HepG2 (cell line): Measurements from ENCODE around the gene MEGF6. TPM values are rescaled to one million over a fixed set of nuclear protein-coding genes. Genes with fewer than 3 reads are reported as not detected.
A peak's percentile ranks its signal among the peaks of the same experiment; 100 is the strongest.

Experiments used
- ATAC-seq: fragments of 200-7000 bp; cut with Tn5 transposase; 3 replicates; pipeline ENCODE4 v1.9.1; 2020; ENCODE audit warnings: mild to moderate bottlenecking, moderate library complexity
- BruUV-seq: library from RNA; stranded (reverse); fragments of 400-500 nt; replicated peaks from 2 replicates; lab custom pipeline; 2021; lab: Mats Ljungman, UMichigan
- CTCF ChIA-PET: fragments of 300-600 bp; formaldehyde crosslinking; extraction: SDS; loops from one replicate; lab custom pipeline; 2021; ENCODE audit warnings: low total read pairs, inconsistent platforms, low intra/inter-chr PET ratio; lab: Yijun Ruan, JAX
- POLR2A ChIA-PET: fragments of 350-600 bp; sonication (Branson Sonifier 250); formaldehyde crosslinking; loops from one replicate; lab custom pipeline; 2020; ENCODE audit warnings: antibody characterized with exemption, inconsistent platforms; lab: Yijun Ruan, JAX
- DNase-seq: peaks from one replicate; pipeline ENCODE4 v3.0.0-alpha.2; 2015; ENCODE audit warnings: low spot score
- FAIRE-seq: peaks from 3 replicates; lab custom pipeline; 2011; peaks lifted over from hg19 to GRCh38; lab: Jason Lieb, UNC
- H2AFZ ChIP-seq: one replicate; pipeline ENCODE4 v1.6.1; 2011; ENCODE audit warnings: low read length, inconsistent platforms
- H3K27ac ChIP-seq: fragments of 300-600 bp; 3 replicates; pipeline ENCODE4 v1.8.0; 2011; ENCODE audit warnings: mixed run types, mild to moderate bottlenecking, mixed read lengths, low read length, inconsistent platforms; ENCODE audit not compliant: insufficient read depth; ENCODE audit errors: extremely low read length
- H3K27me3 ChIP-seq, 2 experiments: fragments of 200-600 bp in 1 of 2; 2 replicates in 1 of 2; 3 replicates in 1 of 2; pipeline versions ENCODE4 v1.6.0 to v1.8.0; 2011; ENCODE audit warnings: low read length in 2 of 2, mild to moderate bottlenecking in 2 of 2, moderate library complexity in 2 of 2, inconsistent platforms in 1 of 2; ENCODE audit not compliant: insufficient read depth in 2 of 2, control insufficient read depth in 1 of 2
- H3K36me3 ChIP-seq, 2 experiments: fragments of 200-600 bp in 1 of 2; replicated peaks in 1 of 2; 2 replicates in 1 of 2; 3 replicates in 1 of 2; pipeline versions ENCODE4 v1.5.1 to v1.8.0; 2011; ENCODE audit warnings: low read length in 2 of 2, inconsistent platforms in 1 of 2; ENCODE audit not compliant: insufficient read depth in 2 of 2, control insufficient read depth in 1 of 2
- H3K4me1 ChIP-seq: 2 replicates; pipeline ENCODE4 v1.5.1; 2012; ENCODE audit warnings: low read length, inconsistent platforms; ENCODE audit not compliant: insufficient read depth
- H3K4me2 ChIP-seq: 2 replicates; pipeline ENCODE4 v1.6.0; 2011; ENCODE audit warnings: low read depth, low read length, inconsistent platforms
- H3K4me3 ChIP-seq, 3 experiments: fragments of 200-600 bp in 1 of 3; sonication (generic), shearing (Covaris generic) in 1 of 3; replicated peaks in 1 of 3; 2 replicates each; pipeline ENCODE4 v1.5.1; 2011 to 2016; ENCODE audit warnings: low read length in 3 of 3, inconsistent platforms in 2 of 3, low read depth in 2 of 3, mild to moderate bottlenecking in 2 of 3, control low read depth in 1 of 3, mixed read lengths in 1 of 3; ENCODE audit not compliant: insufficient read depth in 1 of 3
- H3K79me2 ChIP-seq: one replicate; pipeline ENCODE4 v1.6.1; 2011; ENCODE audit warnings: low read length, inconsistent platforms; ENCODE audit not compliant: insufficient read depth
- H3K9ac ChIP-seq: 2 replicates; pipeline ENCODE4 v1.6.0; 2011; ENCODE audit warnings: mild to moderate bottlenecking, low read depth, low read length, inconsistent platforms; ENCODE audit not compliant: insufficient read depth
- H3K9me3 ChIP-seq: 2 replicates; pipeline ENCODE4 v1.5.1; 2012; ENCODE audit warnings: mild to moderate bottlenecking, low read length
- H4K20me1 ChIP-seq: 2 replicates; pipeline ENCODE4 v1.6.0; 2011; ENCODE audit warnings: inconsistent platforms, mild to moderate bottlenecking, low read length, moderate library complexity; ENCODE audit not compliant: insufficient read depth
- AGO1 ChIP-seq: fragments of 200-400 bp; formaldehyde crosslinking; IDR thresholded peaks from 2 replicates; pipeline ENCODE4 v1.6.1; 2017; ENCODE audit warnings: mild to moderate bottlenecking, low read depth, low read length, moderate library complexity; ENCODE audit not compliant: poor library complexity, severe bottlenecking
- AGO2 ChIP-seq: fragments of 200-400 bp; formaldehyde crosslinking; optimal IDR thresholded peaks from 2 replicates; pipeline ENCODE3; 2017; ENCODE audit warnings: mild to moderate bottlenecking, low read depth, low read length, moderate library complexity
- DNMT3B ChIP-seq: conservative IDR thresholded peaks from 2 replicates; pipeline ENCODE4 v1.6.1; 2016; ENCODE audit warnings: missing biosample characterization, control low read depth
- ESRRA ChIP-seq: sonication (generic); formaldehyde crosslinking; IDR thresholded peaks from 2 replicates; pipeline ENCODE4 v1.5.1; 2020; ENCODE audit warnings: mild to moderate bottlenecking, low read depth, missing genetic modification reagents
- HNRNPUL1 ChIP-seq: fragments of 200-400 bp; formaldehyde crosslinking; IDR thresholded peaks from 2 replicates; pipeline ENCODE4 v1.6.1; 2017; ENCODE audit warnings: low read depth, mild to moderate bottlenecking, low read length, moderate library complexity
- MAF1 ChIP-seq: sonication (generic); formaldehyde crosslinking; IDR thresholded peaks from 2 replicates; pipeline ENCODE4 v1.5.0; 2020; ENCODE audit warnings: missing genetic modification reagents, borderline replicate concordance
- MAFK ChIP-seq, 2 experiments: IDR thresholded peaks in 1 of 2; conservative IDR thresholded peaks in 1 of 2; 2 replicates each; pipeline ENCODE4 v1.6.1; 2011; ENCODE audit warnings: improper control_type of control experiment in 2 of 2, low read length in 2 of 2
- MED13 ChIP-seq: sonication (generic); formaldehyde crosslinking; IDR thresholded peaks from 2 replicates; pipeline ENCODE4 v1.5.0; 2020; ENCODE audit warnings: missing genetic modification reagents
- NR2F6 ChIP-seq, 2 experiments: IDR thresholded peaks; 2 replicates each; pipeline ENCODE4 v1.6.1; 2016; ENCODE audit warnings: antibody characterized with exemption in 1 of 2, mild to moderate bottlenecking in 1 of 2
- PAX8 ChIP-seq: sonication (generic); formaldehyde crosslinking; IDR thresholded peaks from 2 replicates; pipeline ENCODE4 v1.8.0; 2022; ENCODE audit warnings: mild to moderate bottlenecking, missing genetic modification reagents, borderline replicate concordance
- RBFOX2 ChIP-seq: fragments of 200-400 bp; formaldehyde crosslinking; IDR thresholded peaks from 2 replicates; pipeline ENCODE4 v1.6.1; 2017; ENCODE audit warnings: low read depth, mild to moderate bottlenecking, low read length
- RELA ChIP-seq: sonication (generic); formaldehyde crosslinking; IDR thresholded peaks from 2 replicates; pipeline ENCODE4 v1.4.0; 2020; ENCODE audit warnings: missing genetic modification reagents
- SP4 ChIP-seq: sonication (generic); formaldehyde crosslinking; IDR thresholded peaks from 2 replicates; pipeline ENCODE4 v1.8.1; 2023; ENCODE audit warnings: mild to moderate bottlenecking, missing genetic modification reagents
- ZMYM3 ChIP-seq: sonication (generic); formaldehyde crosslinking; IDR thresholded peaks from 2 replicates; pipeline ENCODE4 v1.5.1; 2020; ENCODE audit warnings: mild to moderate bottlenecking, missing genetic modification reagents
- ZNF530 ChIP-seq: sonication (generic); formaldehyde crosslinking; IDR thresholded peaks from 2 replicates; pipeline ENCODE4 v1.5.0; 2020; ENCODE audit warnings: low read depth, mild to moderate bottlenecking, missing genetic modification reagents
- ZNF660 ChIP-seq: sonication (generic); formaldehyde crosslinking; IDR thresholded peaks from 2 replicates; pipeline ENCODE4 v1.5.1; 2020; ENCODE audit warnings: mild to moderate bottlenecking, low read depth, missing genetic modification reagents, borderline replicate concordance
- ZNF670 ChIP-seq: sonication (generic); formaldehyde crosslinking; IDR thresholded peaks from 2 replicates; pipeline ENCODE4 v1.8.0; 2022; ENCODE audit warnings: mild to moderate bottlenecking, missing genetic modification reagents, borderline replicate concordance
- WGBS: methylation state at CpG from one replicate; pipeline ENCODE4 v1.1.6; 2017; ENCODE audit warnings: low lambda C conversion rate; 5-methylcytosine and 5-hydroxymethylcytosine counted together
- in situ Hi-C: cut with HindIII; loops from 2 replicates; pipeline ENCODE4 v1.10.0; 2017; ENCODE audit warnings: low pct_unique_long_range_greater_than_20kb; ENCODE audit not compliant: extremely low pct_ligation_motif_present
- intact Hi-C: fragments of 100-400 bp; cut with micrococcal nuclease; formaldehyde crosslinking; loops from one replicate; pipeline ENCODE4 v1.10.0; 2022; ENCODE audit not compliant: unreplicated experiment
- polyA plus RNA-seq, 8 experiments: library from polyadenylated mRNA; depleted of rRNA in 3 of 8; stranded (reverse) in 7 of 8; unstranded in 1 of 8; fragments of >200 nt; fragmentation: Illumina TruSeq in 4 of 8; extraction: Trizol in 4 of 8; gene quantifications; 2 replicates each; pipeline versions ENCODE4 v1.2.1 to v1.2.3, GENCODE V29; 2011 to 2016; ENCODE audit warnings: low read depth in 4 of 8, missing spikeins in 1 of 8, mixed read lengths in 1 of 8; ENCODE audit not compliant: insufficient read depth in 1 of 8
- total RNA-seq, 5 experiments: library from RNA; depleted of rRNA; stranded (reverse); fragments of >200 nt; fragmentation: Illumina TruSeq; extraction: Trizol; gene quantifications; 2 replicates each; pipeline ENCODE4 v1.2.3, GENCODE V29; 2016; ENCODE audit warnings: low read depth in 1 of 5
- TF ChIP-seq, protein P1 (sequence below): sonication (generic); formaldehyde crosslinking; IDR thresholded peaks from 2 replicates; pipeline ENCODE4 v1.8.0; 2022; ENCODE audit warnings: low read depth, missing genetic modification reagents

MEGF6 gene
- total and polyA plus RNA-seq, 2 of the 13 experiments (the other 11 are each of a cell fraction or from before 2014, with no cell fraction given), result 1.9 TPM

GRCh38 chr1:3550511-3551289 lies 60.6 kb downstream of the MEGF6 start (continued):
- no peak for TF ChIP-seq HNRNPUL1
- no peak for TF ChIP-seq ESRRA (CRISPR knock-in tag)
- TF ChIP-seq MED13 (CRISPR knock-in tag), result no peak
- no peak for TF ChIP-seq MAF1
- no peak for TF ChIP-seq NR2F6 (IDR thresholded peaks at IDR 0.05)
- no peak for TF ChIP-seq NR2F6 (CRISPR knock-in tag; IDR thresholded peaks at IDR 0.05)
- TF ChIP-seq ZNF660 (CRISPR knock-in tag), result no peak
- TF ChIP-seq AGO1, result peak; percentile 9
- no peak for TF ChIP-seq RELA
- no peak for TF ChIP-seq SP4 (CRISPR knock-in tag)
- TF ChIP-seq ZMYM3 (CRISPR knock-in tag), result no peak
- TF ChIP-seq MAFK (conservative IDR thresholded peaks at IDR 0.05 in 1 of 2, IDR thresholded peaks at IDR 0.05 in 1 of 2; ENCODE audit: low read length in 2 of 2), result no peak
- TF ChIP-seq, protein P1, sequence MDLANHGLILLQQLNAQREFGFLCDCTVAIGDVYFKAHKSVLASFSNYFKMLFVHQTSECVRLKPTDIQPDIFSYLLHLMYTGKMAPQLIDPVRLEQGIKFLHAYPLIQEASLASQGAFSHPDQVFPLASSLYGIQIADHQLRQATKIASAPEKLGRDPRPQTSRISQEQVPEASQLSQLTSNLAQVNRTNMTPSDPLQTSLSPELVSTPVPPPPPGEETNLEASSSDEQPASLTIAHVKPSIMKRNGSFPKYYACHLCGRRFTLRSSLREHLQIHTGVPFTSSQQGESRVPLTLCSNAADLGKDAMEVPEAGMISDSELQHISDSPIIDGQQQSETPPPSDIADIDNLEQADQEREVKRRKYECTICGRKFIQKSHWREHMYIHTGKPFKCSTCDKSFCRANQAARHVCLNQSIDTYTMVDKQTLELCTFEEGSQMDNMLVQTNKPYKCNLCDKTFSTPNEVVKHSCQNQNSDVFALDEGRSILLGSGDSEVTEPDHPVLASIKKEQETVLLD (CRISPR knock-in tag), result no peak

DNA sequence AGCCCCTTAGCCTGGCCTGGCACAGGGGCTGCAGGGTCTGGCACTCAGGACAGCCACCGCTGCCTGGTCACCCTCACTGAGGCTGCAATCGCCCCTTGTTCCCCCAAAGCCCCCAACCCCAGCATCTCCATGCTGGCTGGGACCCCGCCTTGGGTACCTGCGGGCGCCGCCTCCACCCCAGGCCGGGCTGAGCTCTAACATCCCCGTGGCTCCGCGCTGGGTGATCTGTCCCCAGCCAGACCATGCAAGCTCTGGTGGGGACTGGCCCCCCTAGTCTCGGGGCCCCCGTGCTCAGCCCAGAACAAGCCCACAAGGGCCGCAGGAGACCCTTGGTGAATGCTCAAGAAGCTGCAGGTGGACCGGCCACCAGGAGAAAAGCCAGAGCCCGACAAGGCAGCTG lies 62.4 kb downstream of the MEGF6 start:
- H3K9ac ChIP-seq, result no peak overlapping the region
- H3K27me3 ChIP-seq, result peaks cover 7 to 51% of the 10 kb centered on the region in 2 experiments; a peak in 4 of 5 replicates
- H3K4me2 ChIP-seq, result no peak overlapping the region
- ATAC-seq, result no peak
- H3K79me2 ChIP-seq, result no peaks in the 10 kb centered on the region
- WGBS, result 53% methylated on average over 6 of the region's 15 CpGs
- FAIRE-seq, result no peak
- DNase-seq, result no peak
- peak; percentile 81 for TF ChIP-seq AGO2
- no peak for TF ChIP-seq ZNF530
- TF ChIP-seq RBFOX2, result peak; percentile 53; the same call in 1 of the 2 replicates
- TF ChIP-seq DNMT3B (CRISPR knock-in tag), result no peak
- no peak for TF ChIP-seq ZNF670 (CRISPR knock-in tag)
- TF ChIP-seq PAX8 (CRISPR knock-in tag), result no peak
- TF ChIP-seq AGO1, result peak; percentile 27
- H3K27ac ChIP-seq, result no peak overlapping the region
- H4K20me1 ChIP-seq, result 0 out of 2 replicates have a peak, but pooled peaks cover 5% of the 10 kb centered on the region
- no TSS peak for BruUV-seq
- no peaks in the 10 kb centered on the region for H3K36me3 ChIP-seq
- ChIA-PET CTCF (no interaction called here), POLR2A (no interaction called here)
- no peak overlapping the region for H2AFZ ChIP-seq
- intact Hi-C loops, result no loop called here
- in situ Hi-C loops, result no loop called here
- no peak overlapping the region for H3K4me3 ChIP-seq
- no peaks in the 10 kb centered on the region for H3K4me1 ChIP-seq
- H3K9me3 ChIP-seq, result no peaks in the 10 kb centered on the region
